Activated CD4-positive, CD25-positive, alpha-beta regulatory T cell treated with anti-CD3 and anti-CD28 coated beads, Interleukin-2, amount 50 U/mL, for 24 hours (primary cell): ENCODE results near the gene SEMA3D.
"Not testable (repeated sequence)": the region's sequence is repeated elsewhere in the genome, so short reads cannot be mapped to it uniquely, and the experiment has no call there.

Source experiments
- ATAC-seq, 2 donors: fragments of 150-1000 bp; cut with Tn5 transposase; one replicate each; pipeline ENCODE4 v1.10.0; 2021; ENCODE audit warnings: mild to moderate bottlenecking in 1 of 2, moderate library complexity in 1 of 2

Gene SEMA3D

DNA sequence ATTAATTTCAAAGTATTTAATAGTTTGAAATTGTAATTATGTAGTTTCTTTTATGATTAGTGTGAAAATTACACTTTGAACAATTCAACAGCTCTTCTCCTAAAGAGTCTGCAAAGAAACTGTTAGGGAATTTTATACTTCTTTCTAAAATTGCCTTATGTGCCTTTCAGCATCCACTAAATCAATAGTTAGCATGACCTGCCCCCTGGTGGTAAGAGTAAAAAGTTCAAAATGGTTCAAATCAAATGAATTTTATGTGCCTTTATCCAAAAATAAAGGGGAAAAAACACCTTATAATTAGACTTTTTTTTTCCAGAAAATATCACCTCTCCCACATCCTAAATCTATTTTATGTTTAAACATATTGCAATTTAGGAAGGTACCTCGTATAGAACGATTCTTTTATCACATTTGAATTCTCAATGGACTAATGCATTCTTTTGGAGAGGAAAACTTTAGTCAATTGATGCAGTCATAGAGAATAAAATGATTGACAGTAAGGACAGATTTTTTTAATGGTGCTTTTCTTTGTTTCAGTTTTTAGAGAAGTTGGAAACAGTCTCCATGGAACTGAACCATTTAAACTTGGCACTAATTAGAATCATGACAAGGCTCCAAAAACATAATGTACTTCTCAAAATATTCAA, 163.7 kb downstream of the SEMA3D start:
- no peak for ATAC-seq

GRCh38 chr7:85022064-85022697, 164.7 kb downstream of the SEMA3D start:
- ATAC-seq = no peak

DNA sequence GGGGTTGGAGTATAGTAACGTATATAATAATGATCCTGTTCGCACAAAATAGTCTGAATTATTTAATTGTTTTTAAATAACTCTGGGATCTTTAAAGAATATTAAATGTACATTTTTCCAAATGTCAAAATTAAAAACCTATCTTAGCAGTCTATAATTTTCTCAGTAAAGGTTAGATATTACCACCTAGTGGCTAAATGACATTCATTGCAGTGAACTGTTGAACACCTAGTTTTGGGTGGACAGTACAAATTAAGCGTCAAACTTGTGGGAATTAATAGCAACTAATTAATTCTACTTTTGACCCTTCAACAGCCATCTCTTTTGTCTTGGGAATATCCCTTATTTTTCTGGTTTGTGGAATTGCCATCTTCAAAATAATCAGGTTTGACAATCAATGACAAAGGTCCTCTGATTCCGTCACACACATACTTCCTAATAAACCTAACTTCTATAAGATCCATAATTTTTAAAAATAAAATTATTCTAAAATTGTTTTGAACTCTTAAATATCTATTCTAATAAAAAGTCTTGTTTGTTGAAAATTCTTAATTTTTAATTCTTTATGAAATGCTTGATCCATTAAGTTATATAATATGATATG, 165.7 kb downstream of the SEMA3D start:
- no peak for ATAC-seq

- no peak for ATAC-seq
Measured at GRCh38 chr7:85019778-85020177, 167.1 kb downstream of the SEMA3D start.

GRCh38 chr7:85019176-85019575, 167.7 kb downstream of the SEMA3D start:
- ATAC-seq = no peak

DNA sequence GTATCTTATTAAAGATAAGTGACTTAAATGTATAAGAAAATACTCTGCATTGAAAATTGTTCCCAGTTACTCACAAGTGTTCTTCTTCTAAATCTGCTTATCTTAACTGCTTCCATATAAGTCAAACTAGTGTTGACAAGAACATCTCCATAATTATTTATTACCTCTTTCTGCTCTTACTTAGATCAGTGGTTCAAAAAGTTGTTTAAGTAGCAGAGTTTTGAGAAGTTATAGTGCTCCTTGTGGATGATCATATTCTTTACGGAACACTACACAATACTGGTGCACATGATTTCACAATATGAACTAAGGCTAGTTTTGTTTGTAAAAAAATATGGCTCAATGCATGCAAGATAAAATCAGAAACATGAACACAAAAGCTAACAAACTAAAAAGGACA, 168.4 kb downstream of the SEMA3D start:
- no peak for ATAC-seq

- no peak for ATAC-seq
Measured at GRCh38 chr7:85016286-85016685, 170.6 kb downstream of the SEMA3D start.

DNA sequence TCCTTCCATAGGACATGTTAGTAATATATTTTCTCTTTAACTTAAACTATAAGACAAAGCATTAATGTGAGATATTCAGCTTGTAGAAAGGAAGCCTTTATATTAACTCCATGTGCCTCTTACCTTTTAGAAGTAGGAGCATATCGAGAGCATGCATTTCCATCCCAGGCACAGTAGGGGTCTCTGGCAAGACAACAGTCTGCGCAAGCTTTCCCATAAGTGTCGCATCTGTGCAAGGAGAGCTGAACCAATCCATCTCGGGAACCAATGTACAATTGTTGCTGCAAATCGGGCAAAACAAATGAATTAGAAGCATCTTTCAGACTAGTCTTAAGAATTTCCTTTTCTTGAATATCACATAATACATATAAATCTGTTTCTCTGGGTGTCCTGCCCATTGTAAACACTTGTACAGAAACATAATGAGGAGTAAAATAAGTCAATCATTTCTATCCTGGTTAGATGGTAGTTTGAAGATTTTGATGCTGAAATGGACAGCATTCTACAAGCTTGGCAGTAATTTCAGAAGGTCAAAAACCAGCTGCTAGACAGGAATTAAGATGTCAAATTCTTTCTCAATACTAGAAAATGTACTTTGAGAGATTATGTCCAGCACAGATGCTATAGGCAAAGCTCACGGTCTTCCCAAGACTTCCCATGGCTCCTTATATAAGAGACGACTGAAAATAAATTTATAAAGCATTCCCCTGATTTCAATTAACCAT, 171.8 kb downstream of the SEMA3D start:
- no peak for ATAC-seq

DNA sequence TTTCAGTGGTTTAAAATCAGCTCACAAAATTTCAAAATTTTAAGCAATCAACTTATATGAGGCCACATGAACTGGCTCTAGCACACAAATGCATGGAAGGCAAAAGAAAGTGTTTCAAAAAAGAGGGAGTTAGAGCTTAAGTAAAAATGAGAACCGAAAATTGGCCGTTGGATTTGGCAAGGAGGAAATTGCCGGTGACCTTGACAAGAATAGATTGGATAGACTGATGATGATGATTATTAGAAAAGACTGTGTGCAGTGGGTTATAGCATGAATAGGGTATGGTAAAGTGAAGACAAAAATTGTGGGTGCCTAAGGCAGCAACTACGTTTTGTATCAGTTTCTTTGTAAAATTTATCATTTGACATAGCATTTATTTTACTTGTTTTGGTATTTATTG, 175.7 kb downstream of the SEMA3D start:
- no peak for ATAC-seq

- no peak for ATAC-seq
Measured at GRCh38 chr7:85010306-85010705, 176.6 kb downstream of the SEMA3D start.

GRCh38 chr7:85006754-85007153, 180.1 kb downstream of the SEMA3D start:
- ATAC-seq = no peak

DNA sequence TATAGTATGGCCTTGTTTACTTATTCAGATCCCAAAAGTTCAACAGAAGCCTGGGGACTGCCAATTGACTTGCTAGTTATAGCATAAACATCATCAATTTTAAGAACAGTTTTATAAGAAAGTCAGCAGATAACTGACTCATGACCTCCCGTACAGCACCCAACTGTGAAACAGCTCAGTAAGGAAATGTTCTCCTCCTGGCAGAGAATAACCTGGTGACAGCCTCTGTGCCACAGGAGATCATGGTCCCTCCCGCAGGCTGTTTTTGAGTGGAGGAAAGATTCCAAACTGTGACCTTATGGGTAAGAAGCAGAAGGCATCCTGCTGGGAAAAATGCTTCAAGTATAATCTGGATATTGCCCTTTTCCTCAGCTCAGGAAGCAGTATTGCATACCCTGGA, 182.5 kb downstream of the SEMA3D start:
- ATAC-seq = no peak

DNA sequence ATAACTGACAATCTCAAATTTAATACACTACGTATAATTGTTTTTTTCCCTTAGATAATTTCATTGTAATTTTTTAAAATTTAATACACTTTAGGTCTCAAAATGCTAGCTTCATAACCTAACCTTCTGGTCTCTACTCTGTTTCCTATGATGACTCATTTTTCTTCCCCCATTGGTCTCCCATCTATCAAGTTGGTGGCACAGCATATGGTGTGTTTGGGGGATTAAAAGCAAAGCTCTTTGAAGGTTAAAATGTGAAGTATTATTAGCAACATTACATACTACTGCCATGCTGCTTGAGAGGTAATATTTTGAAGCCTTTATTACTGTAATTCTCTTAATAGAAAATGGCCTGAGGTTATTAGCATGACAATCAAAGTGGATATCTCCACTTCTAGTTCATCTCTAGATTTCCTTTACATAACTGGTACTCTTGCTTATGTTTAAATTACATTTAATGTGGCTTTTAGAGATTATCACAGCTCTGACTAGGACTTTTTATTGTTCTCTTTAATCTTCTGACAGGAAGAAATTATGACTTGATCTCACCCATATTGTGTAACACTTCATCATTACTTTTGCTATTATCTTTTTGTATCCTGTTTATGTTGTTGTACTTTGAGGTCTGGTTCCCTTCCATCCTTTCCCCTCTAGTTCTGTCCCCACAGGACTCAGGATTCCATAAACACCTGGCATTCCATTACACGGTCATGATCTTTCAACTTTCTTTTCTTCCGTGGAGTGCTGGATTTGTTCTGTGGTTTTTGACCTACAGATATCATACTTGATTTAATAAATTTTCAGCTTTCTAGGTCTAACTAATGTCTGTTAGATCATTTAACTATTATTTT, 185.1 kb downstream of the SEMA3D start:
- no peak for ATAC-seq

DNA sequence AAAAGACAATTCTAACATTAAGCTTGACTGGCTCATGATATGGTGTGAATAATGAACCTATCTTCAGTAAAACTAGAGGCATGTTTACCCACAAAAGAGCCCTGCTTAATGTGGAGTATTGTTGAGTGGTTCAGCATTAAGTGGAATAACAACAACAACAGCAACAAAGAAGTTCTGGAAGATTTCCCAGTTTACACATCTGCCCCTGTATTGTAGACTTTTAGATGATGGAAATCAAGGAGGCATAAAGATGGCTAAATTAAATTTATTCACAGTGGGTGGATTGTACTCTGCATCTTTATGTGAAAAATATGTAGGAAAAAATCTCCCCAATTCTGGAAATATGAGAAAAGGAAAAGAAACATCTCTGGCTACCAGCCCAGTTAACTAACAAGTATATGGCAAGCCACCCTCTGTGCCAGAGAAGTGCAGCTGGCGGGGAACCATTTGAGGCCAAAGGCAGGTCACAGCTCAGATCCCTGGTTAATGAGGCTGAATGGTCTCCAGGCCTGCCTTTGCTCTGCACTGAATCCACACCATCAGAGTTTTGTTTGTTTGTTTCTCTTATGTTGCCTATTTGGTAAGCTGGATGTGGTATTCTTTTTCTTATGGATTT, 186.0 kb downstream of the SEMA3D start:
- ATAC-seq = no peak

- ATAC-seq = no peak
Measured at GRCh38 chr7:84999450-84999849, 187.4 kb downstream of the SEMA3D start.

- ATAC-seq = no peak
Measured at GRCh38 chr7:84998665-84999064, 188.2 kb downstream of the SEMA3D start.

DNA sequence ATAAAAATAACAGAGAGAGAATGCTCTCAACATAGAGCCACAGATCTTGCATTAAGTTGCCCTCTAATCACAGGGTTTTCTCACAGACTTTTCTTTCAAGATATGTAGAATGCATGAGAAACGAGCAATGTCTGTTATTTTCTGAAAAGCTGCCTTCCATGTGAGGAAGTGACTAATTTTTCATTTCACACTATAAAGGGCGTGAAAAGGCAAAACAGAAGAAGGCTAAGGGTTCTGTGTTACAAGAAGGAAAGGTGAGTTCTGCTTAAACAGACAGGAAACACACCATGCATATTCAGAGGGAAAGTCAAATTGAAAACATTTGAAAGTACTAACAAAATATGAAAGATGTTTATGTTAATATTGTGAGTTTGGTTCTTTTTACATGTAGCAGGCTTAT, 189.2 kb downstream of the SEMA3D start:
- ATAC-seq = no peak

- ATAC-seq = not testable (repeated sequence)
Measured at GRCh38 chr7:84992954-84993353, 193.9 kb downstream of the SEMA3D start.

- ATAC-seq = no peak
Measured at GRCh38 chr7:84985073-84985784, 201.6 kb downstream of the SEMA3D start.

DNA sequence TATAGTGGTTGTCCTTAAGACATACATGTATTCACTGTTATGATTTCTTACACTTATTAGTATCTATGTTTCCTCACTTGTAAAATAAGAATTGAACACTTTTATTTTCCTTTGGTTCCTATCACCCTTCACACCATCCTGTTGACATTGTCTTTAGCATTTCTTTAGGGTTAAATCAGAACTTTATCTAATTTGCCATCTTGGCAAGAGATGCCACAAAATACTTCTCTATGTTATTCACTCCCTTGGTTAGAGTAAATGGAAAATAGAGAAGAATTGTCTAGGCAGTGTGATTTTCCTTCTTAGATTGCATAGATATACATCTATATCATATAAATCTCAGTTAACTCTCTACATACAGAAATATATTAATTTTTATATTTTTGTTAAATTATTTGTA, 204.7 kb downstream of the SEMA3D start:
- ATAC-seq = no peak
